HepG2 (cell line): ENCODE results near the gene PHF3. TPM values are rescaled to one million over a fixed set of nuclear protein-coding genes. Genes with fewer than 3 reads are reported as not detected.

Source experiments
- AHDC1 ChIP-seq: sonication (generic); formaldehyde crosslinking; IDR thresholded peaks from 2 replicates; pipeline ENCODE4 v1.5.1; 2020; ENCODE audit warnings: mild to moderate bottlenecking, missing genetic modification reagents, borderline replicate concordance
- ARNTL ChIP-seq: sonication (generic); formaldehyde crosslinking; IDR thresholded peaks from 2 replicates; pipeline ENCODE4 v1.4.0; 2020; ENCODE audit warnings: mild to moderate bottlenecking, missing genetic modification reagents
- CC2D1A ChIP-seq: sonication (generic); formaldehyde crosslinking; IDR thresholded peaks from 2 replicates; pipeline ENCODE4 v1.8.1; 2023; ENCODE audit warnings: mild to moderate bottlenecking, missing genetic modification reagents
- ELF1 ChIP-seq: sonication (generic); formaldehyde crosslinking; IDR thresholded peaks from 2 replicates; pipeline ENCODE4 v1.4.0; 2020; ENCODE audit warnings: missing genetic modification reagents
- EZH2 ChIP-seq: conservative IDR thresholded peaks from 2 replicates; pipeline ENCODE4 v1.6.1; 2012; ENCODE audit warnings: mild to moderate bottlenecking, low read depth, low read length, moderate library complexity
- GMEB2 ChIP-seq: IDR thresholded peaks from 2 replicates; pipeline ENCODE4 v1.6.1; 2016; ENCODE audit warnings: missing biosample characterization, missing genetic modification reagents, low read depth
- HIVEP1 ChIP-seq: sonication (generic); formaldehyde crosslinking; IDR thresholded peaks from 2 replicates; pipeline ENCODE4 v1.4.0; 2020; ENCODE audit warnings: mild to moderate bottlenecking, missing genetic modification reagents
- MTA3 ChIP-seq: sonication (generic); formaldehyde crosslinking; IDR thresholded peaks from 2 replicates; pipeline ENCODE4 v1.4.0; 2020; ENCODE audit warnings: missing genetic modification reagents
- MYC ChIP-seq: sonication (generic); formaldehyde crosslinking; IDR thresholded peaks from 2 replicates; pipeline ENCODE4 v1.9.0; 2021; ENCODE audit warnings: missing genetic modification reagents, borderline replicate concordance
- NFATC3 ChIP-seq: sonication (generic); formaldehyde crosslinking; IDR thresholded peaks from 2 replicates; pipeline ENCODE4 v1.5.1; 2020; ENCODE audit warnings: mild to moderate bottlenecking, missing genetic modification reagents
- NFYB ChIP-seq: sonication (generic); formaldehyde crosslinking; IDR thresholded peaks from 2 replicates; pipeline ENCODE4 v1.4.0; 2020; ENCODE audit warnings: missing genetic modification reagents
- PREB ChIP-seq: sonication (generic); formaldehyde crosslinking; IDR thresholded peaks from 2 replicates; pipeline ENCODE4 v1.4.0; 2020; ENCODE audit warnings: missing genetic modification reagents
- SOX5 ChIP-seq: IDR thresholded peaks from 2 replicates; pipeline ENCODE4 v1.6.1; 2016; ENCODE audit warnings: borderline replicate concordance
- STAT6 ChIP-seq: sonication (generic); formaldehyde crosslinking; IDR thresholded peaks from 2 replicates; pipeline ENCODE4 v1.4.0; 2020; ENCODE audit warnings: missing genetic modification reagents, mild to moderate bottlenecking, borderline replicate concordance
- ZNF510 ChIP-seq: sonication (generic); formaldehyde crosslinking; IDR thresholded peaks from 2 replicates; pipeline ENCODE4 v1.4.0; 2020; ENCODE audit warnings: low read depth, mild to moderate bottlenecking, missing genetic modification reagents
- ZNF557 ChIP-seq: sonication (generic); formaldehyde crosslinking; IDR thresholded peaks from 2 replicates; pipeline ENCODE4 v1.4.0; 2020; ENCODE audit warnings: missing genetic modification reagents
- ZNF775 ChIP-seq: sonication (generic); formaldehyde crosslinking; IDR thresholded peaks from 2 replicates; pipeline ENCODE4 v1.4.0; 2020; ENCODE audit warnings: missing genetic modification reagents, mild to moderate bottlenecking, moderate library complexity, borderline replicate concordance
- ZNF850 ChIP-seq: sonication (generic); formaldehyde crosslinking; conservative IDR thresholded peaks from 2 replicates; pipeline ENCODE4 v1.9.0; 2021; ENCODE audit warnings: mild to moderate bottlenecking, missing genetic modification reagents
- polyA plus RNA-seq, 8 experiments: library from polyadenylated mRNA; depleted of rRNA in 3 of 8; stranded (reverse) in 7 of 8; unstranded in 1 of 8; fragments of >200 nt; fragmentation: Illumina TruSeq in 4 of 8; extraction: Trizol in 4 of 8; gene quantifications; 2 replicates each; pipeline versions ENCODE4 v1.2.1 to v1.2.3, GENCODE V29; 2011 to 2016; ENCODE audit warnings: low read depth in 4 of 8, missing spikeins in 1 of 8, mixed read lengths in 1 of 8; ENCODE audit not compliant: insufficient read depth in 1 of 8
- total RNA-seq, 5 experiments: library from RNA; depleted of rRNA; stranded (reverse); fragments of >200 nt; fragmentation: Illumina TruSeq; extraction: Trizol; gene quantifications; 2 replicates each; pipeline ENCODE4 v1.2.3, GENCODE V29; 2016; ENCODE audit warnings: low read depth in 1 of 5

PHF3 gene
- total and polyA plus RNA-seq, 2 of the 13 experiments (the other 11 are each of a cell fraction or from before 2014, with no cell fraction given): 19.8 to 70.4 TPM

- TF ChIP-seq STAT6 (CRISPR knock-in tag): no peak
- no peak for TF ChIP-seq ELF1 (CRISPR knock-in tag)
- TF ChIP-seq EZH2: no peak
- no peak; the same call in 1 of the 2 replicates for TF ChIP-seq GMEB2
- no peak for TF ChIP-seq ARNTL (CRISPR knock-in tag)
- TF ChIP-seq MYC: peak; percentile 51; the same call in 1 of the 2 replicates
- no peak for TF ChIP-seq ZNF775 (CRISPR knock-in tag)
- no peak for TF ChIP-seq NFYB
- no peak for TF ChIP-seq HIVEP1 (CRISPR knock-in tag)
- TF ChIP-seq MTA3 (CRISPR knock-in tag): no peak
- no peak for TF ChIP-seq PREB
- TF ChIP-seq CC2D1A (CRISPR knock-in tag): no peak
- TF ChIP-seq SOX5 (CRISPR knock-in tag): peak; percentile 53
- no peak for TF ChIP-seq NFATC3 (CRISPR knock-in tag)
- TF ChIP-seq AHDC1 (CRISPR knock-in tag): no peak; the same call in 1 of the 2 replicates
- peak; percentile 89 for TF ChIP-seq ZNF557 (CRISPR knock-in tag)
- no peak for TF ChIP-seq ZNF510
- TF ChIP-seq ZNF850 (CRISPR knock-in tag): no peak
These were observed 37.3 kb upstream of the PHF3 start (continued) for GRCh38 chr6:63598049-63599036.
